HepG2 (cell line): ENCODE data around the gene RETREG2. TPM values are rescaled to one million over a fixed set of nuclear protein-coding genes. Genes with fewer than 3 reads are reported as not detected.

ENCODE experiments used
- AHR ChIP-seq: IDR thresholded peaks from 2 replicates; pipeline ENCODE4 v1.6.1; 2018; ENCODE audit warnings: missing genetic modification reagents, missing compliant biosample characterization
- BCL6 ChIP-seq: IDR thresholded peaks from 2 replicates; pipeline ENCODE4 v1.6.1; 2016; ENCODE audit warnings: missing genetic modification reagents, missing compliant biosample characterization
- HNF1A ChIP-seq, 2 experiments: sonication (generic) in 1 of 2; formaldehyde crosslinking in 1 of 2; IDR thresholded peaks; 2 replicates each; pipeline versions ENCODE4 v1.4.0 to v1.6.1; 2016 to 2020; ENCODE audit warnings: borderline replicate concordance in 1 of 2, low read depth in 1 of 2, mild to moderate bottlenecking in 1 of 2, missing genetic modification reagents in 1 of 2
- HNRNPUL1 ChIP-seq: fragments of 200-400 bp; formaldehyde crosslinking; IDR thresholded peaks from 2 replicates; pipeline ENCODE4 v1.6.1; 2017; ENCODE audit warnings: low read depth, mild to moderate bottlenecking, low read length, moderate library complexity
- ISL2 ChIP-seq: sonication (generic); formaldehyde crosslinking; IDR thresholded peaks from 2 replicates; pipeline ENCODE4 v1.5.0; 2020; ENCODE audit warnings: missing genetic modification reagents
- PAX8 ChIP-seq: sonication (generic); formaldehyde crosslinking; IDR thresholded peaks from 2 replicates; pipeline ENCODE4 v1.8.0; 2022; ENCODE audit warnings: mild to moderate bottlenecking, missing genetic modification reagents, borderline replicate concordance
- RCOR2 ChIP-seq: IDR thresholded peaks from 2 replicates; pipeline ENCODE4 v1.6.1; 2016; ENCODE audit warnings: missing biosample characterization, missing genetic modification reagents
- SIX1 ChIP-seq: sonication (generic); formaldehyde crosslinking; IDR thresholded peaks from 2 replicates; pipeline ENCODE4 v1.4.0; 2020; ENCODE audit warnings: missing genetic modification reagents, borderline replicate concordance
- SIX4 ChIP-seq: sonication (generic); formaldehyde crosslinking; IDR thresholded peaks from 2 replicates; pipeline ENCODE4 v1.4.0; 2020; ENCODE audit warnings: missing genetic modification reagents
- SRSF9 ChIP-seq: fragments of 200-400 bp; formaldehyde crosslinking; IDR thresholded peaks from 2 replicates; pipeline ENCODE4 v1.6.1; 2018; ENCODE audit warnings: borderline replicate concordance, mild to moderate bottlenecking, low read depth, low read length; ENCODE audit not compliant: insufficient read depth, poor library complexity, severe bottlenecking
- TEF ChIP-seq: sonication (generic); formaldehyde crosslinking; IDR thresholded peaks from 2 replicates; pipeline ENCODE4 v1.5.0; 2020; ENCODE audit warnings: missing genetic modification reagents
- YY1 ChIP-seq: IDR thresholded peaks from 2 replicates; pipeline ENCODE4 v1.6.1; 2011; ENCODE audit warnings: low read length, low read depth, moderate library complexity, mild to moderate bottlenecking; ENCODE audit not compliant: insufficient read depth, insufficient replicate concordance
- ZBTB21 ChIP-seq: sonication (generic); formaldehyde crosslinking; IDR thresholded peaks from 2 replicates; pipeline ENCODE4 v1.4.0; 2020; ENCODE audit warnings: missing genetic modification reagents
- ZFP90 ChIP-seq: sonication (generic); formaldehyde crosslinking; IDR thresholded peaks from 2 replicates; pipeline ENCODE4 v1.8.0; 2022; ENCODE audit warnings: missing genetic modification reagents, mild to moderate bottlenecking, inconsistent platforms, borderline replicate concordance
- ZNF256 ChIP-seq: sonication (generic); formaldehyde crosslinking; conservative IDR thresholded peaks from 2 replicates; pipeline ENCODE4 v1.4.0; 2020; ENCODE audit warnings: missing genetic modification reagents
- ZNF709 ChIP-seq: sonication (generic); formaldehyde crosslinking; IDR thresholded peaks from 2 replicates; pipeline ENCODE4 v1.5.0; 2020; ENCODE audit warnings: mild to moderate bottlenecking, missing genetic modification reagents
- ZNF850 ChIP-seq: sonication (generic); formaldehyde crosslinking; conservative IDR thresholded peaks from 2 replicates; pipeline ENCODE4 v1.9.0; 2021; ENCODE audit warnings: mild to moderate bottlenecking, missing genetic modification reagents
- polyA plus RNA-seq, 8 experiments: library from polyadenylated mRNA; depleted of rRNA in 3 of 8; stranded (reverse) in 7 of 8; unstranded in 1 of 8; fragments of >200 nt; fragmentation: Illumina TruSeq in 4 of 8; extraction: Trizol in 4 of 8; gene quantifications; 2 replicates each; pipeline versions ENCODE4 v1.2.1 to v1.2.3, GENCODE V29; 2011 to 2016; ENCODE audit warnings: low read depth in 4 of 8, missing spikeins in 1 of 8, mixed read lengths in 1 of 8; ENCODE audit not compliant: insufficient read depth in 1 of 8
- total RNA-seq, 5 experiments: library from RNA; depleted of rRNA; stranded (reverse); fragments of >200 nt; fragmentation: Illumina TruSeq; extraction: Trizol; gene quantifications; 2 replicates each; pipeline ENCODE4 v1.2.3, GENCODE V29; 2016; ENCODE audit warnings: low read depth in 1 of 5
- TF ChIP-seq, protein P1 (sequence below): sonication (generic); formaldehyde crosslinking; IDR thresholded peaks from 2 replicates; pipeline ENCODE4 v1.4.0; 2020; ENCODE audit warnings: mild to moderate bottlenecking, missing genetic modification reagents
- TF ChIP-seq, protein P2 (sequence below): IDR thresholded peaks from 2 replicates; pipeline ENCODE4 v1.6.1; 2012; ENCODE audit warnings: inconsistent platforms

Gene RETREG2
- total and polyA plus RNA-seq, 2 of the 13 experiments (the other 11 are each of a cell fraction or from before 2014, with no cell fraction given), result 86.0 to 134 TPM

DNA sequence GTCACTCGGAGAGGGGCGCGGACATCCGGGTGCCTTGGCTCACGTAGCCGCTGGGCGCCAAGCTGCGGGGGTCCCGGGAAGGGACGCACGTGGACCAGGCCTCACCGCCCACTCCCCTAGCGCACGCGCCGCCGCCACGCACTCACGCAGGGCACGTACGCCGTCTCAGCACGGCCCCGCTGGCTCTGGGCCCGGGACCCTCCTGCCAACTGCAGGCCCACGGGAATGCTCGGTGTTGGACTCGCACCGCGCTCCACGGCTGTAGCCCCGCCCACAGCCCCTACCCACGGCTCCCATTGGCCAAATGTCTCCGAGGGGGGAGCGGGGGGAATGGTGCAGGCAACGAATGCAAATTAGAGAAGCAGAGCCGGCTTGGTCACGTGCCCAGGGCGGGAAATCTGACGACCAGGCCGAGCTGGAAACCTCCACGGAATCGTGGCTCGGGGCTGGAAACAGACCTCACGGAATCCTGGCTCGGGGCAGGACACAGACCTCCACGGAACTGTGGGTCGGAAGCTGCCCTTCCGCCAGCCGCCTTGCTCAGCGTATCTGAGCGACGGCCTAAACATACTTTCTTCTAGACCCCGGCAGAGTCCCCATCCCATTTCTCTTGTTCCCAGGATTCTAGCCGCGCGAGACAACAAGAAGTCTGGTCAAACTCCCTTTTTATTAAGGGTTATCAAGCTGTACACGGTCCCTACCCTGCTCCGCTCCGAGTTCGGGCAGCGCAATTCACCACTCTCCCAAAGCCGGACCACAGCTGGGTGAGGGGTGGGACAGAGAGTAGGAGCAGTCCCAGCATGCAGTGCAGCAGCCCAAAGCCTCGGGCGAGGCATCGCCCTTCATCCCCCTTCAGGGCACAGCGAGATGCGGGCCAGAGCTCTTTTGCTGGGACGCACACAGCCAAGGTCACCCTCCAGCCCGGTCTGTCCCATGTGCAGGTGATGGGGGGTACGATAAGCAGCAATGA, 40.9 kb downstream of the RETREG2 start, which contains the start of gene ABCB6 (continued):
- TF ChIP-seq HNF1A (IDR thresholded peaks at IDR 0.05; ENCODE audit: low read depth) (no peak), HNF1A (CRISPR knock-in tag; IDR thresholded peaks at IDR 0.05; ENCODE audit: borderline replicate concordance) (peak; percentile 79; the same call in 1 of the 2 replicates), ISL2 (CRISPR knock-in tag) (peak; percentile 77), ZBTB21 (0 out of 2 replicates have a peak, but pooled peaks have one; percentile 19), BCL6 (CRISPR knock-in tag) (peak; percentile 68; the same call in 1 of the 2 replicates), PAX8 (CRISPR knock-in tag) (no peak), SIX1 (CRISPR knock-in tag) (peak; percentile 73; the same call in 1 of the 2 replicates), RCOR2 (0 out of 2 replicates have a peak, but pooled peaks have one; percentile 37), TEF (CRISPR knock-in tag) (peak; percentile 73; the same call in 1 of the 2 replicates), HNRNPUL1 (no peak), ZNF850 (CRISPR knock-in tag) (no peak), ZNF709 (CRISPR knock-in tag) (peak; percentile 98), ZNF256 (peak; percentile 35; the same call in 1 of the 2 replicates), SRSF9 (no peak), AHR (CRISPR knock-in tag) (0 out of 2 replicates have a peak, but pooled peaks have one; percentile 79), SIX4 (peak; percentile 64; the same call in 1 of the 2 replicates), YY1 (peak; percentile 65), ZFP90 (CRISPR knock-in tag) (peak; percentile 88)
- TF ChIP-seq, protein P1, sequence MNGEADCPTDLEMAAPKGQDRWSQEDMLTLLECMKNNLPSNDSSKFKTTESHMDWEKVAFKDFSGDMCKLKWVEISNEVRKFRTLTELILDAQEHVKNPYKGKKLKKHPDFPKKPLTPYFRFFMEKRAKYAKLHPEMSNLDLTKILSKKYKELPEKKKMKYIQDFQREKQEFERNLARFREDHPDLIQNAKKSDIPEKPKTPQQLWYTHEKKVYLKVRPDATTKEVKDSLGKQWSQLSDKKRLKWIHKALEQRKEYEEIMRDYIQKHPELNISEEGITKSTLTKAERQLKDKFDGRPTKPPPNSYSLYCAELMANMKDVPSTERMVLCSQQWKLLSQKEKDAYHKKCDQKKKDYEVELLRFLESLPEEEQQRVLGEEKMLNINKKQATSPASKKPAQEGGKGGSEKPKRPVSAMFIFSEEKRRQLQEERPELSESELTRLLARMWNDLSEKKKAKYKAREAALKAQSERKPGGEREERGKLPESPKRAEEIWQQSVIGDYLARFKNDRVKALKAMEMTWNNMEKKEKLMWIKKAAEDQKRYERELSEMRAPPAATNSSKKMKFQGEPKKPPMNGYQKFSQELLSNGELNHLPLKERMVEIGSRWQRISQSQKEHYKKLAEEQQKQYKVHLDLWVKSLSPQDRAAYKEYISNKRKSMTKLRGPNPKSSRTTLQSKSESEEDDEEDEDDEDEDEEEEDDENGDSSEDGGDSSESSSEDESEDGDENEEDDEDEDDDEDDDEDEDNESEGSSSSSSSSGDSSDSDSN (CRISPR knock-in tag), result peak; percentile 95
- TF ChIP-seq, protein P2, sequence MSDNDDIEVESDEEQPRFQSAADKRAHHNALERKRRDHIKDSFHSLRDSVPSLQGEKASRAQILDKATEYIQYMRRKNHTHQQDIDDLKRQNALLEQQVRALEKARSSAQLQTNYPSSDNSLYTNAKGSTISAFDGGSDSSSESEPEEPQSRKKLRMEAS, result peak; percentile 95
